Caco-2 (cell line): Measurements from ENCODE around the gene JUN. TPM values are rescaled to one million over a fixed set of nuclear protein-coding genes. Genes with fewer than 3 reads are reported as not detected.

Experiments
- BruUV-seq: library from RNA; stranded (reverse); fragments of 400-500 nt; replicated peaks from 2 replicates; lab custom pipeline; 2021; lab: Mats Ljungman, UMichigan
- CTCF ChIA-PET: fragments of 300-600 bp; sonication (Branson Sonifier 250); formaldehyde crosslinking; loops from one replicate; lab custom pipeline; 2022; ENCODE audit warnings: antibody characterized with exemption; lab: Charles Lee
- POLR2A ChIA-PET: fragments of 300-600 bp; sonication (Branson Sonifier 250); formaldehyde crosslinking; loops from one replicate; lab custom pipeline; 2022; ENCODE audit warnings: antibody characterized with exemption; lab: Charles Lee
- DNase-seq, 2 experiments: peaks; one replicate each; pipeline versions ENCODE4 v3.0.0 to v3.0.0-alpha.2; 2020 to 2022
- H3K27me3 ChIP-seq: replicated peaks from 2 replicates; pipeline ENCODE4 v1.6.0; 2011; ENCODE audit warnings: low read length; ENCODE audit not compliant: control insufficient read depth, insufficient read depth
- H3K36me3 ChIP-seq: 2 replicates; pipeline ENCODE4 v1.5.1; 2011; ENCODE audit warnings: low read length; ENCODE audit not compliant: control insufficient read depth, insufficient read depth
- H3K4me1 ChIP-seq: fragments of 250-450 bp; sonication (Bioruptor Pico); 2 replicates; pipeline ENCODE4 v1.5.1; 2020; ENCODE audit warnings: mild to moderate bottlenecking
- H3K4me3 ChIP-seq: 2 replicates; pipeline ENCODE4 v1.5.1; 2011; ENCODE audit warnings: low read depth, mild to moderate bottlenecking, control low read depth, low read length
- H3K9me3 ChIP-seq: fragments of 250-450 bp; sonication (Bioruptor Pico); 2 replicates; pipeline ENCODE4 v1.5.1; 2020; ENCODE audit warnings: mild to moderate bottlenecking, moderate library complexity
- H3K27ac Mint-ChIP-seq: one replicate; pipeline ENCODE4 v1.8.0; 2022; ENCODE audit warnings: mixed read lengths; ENCODE audit not compliant: unreplicated experiment
- H3K27me3 Mint-ChIP-seq: one replicate; pipeline ENCODE4 v1.8.0; 2022; ENCODE audit warnings: mixed read lengths; ENCODE audit not compliant: insufficient read depth, unreplicated experiment
- H3K36me3 Mint-ChIP-seq: one replicate; pipeline ENCODE4 v1.8.0; 2022; ENCODE audit warnings: mild to moderate bottlenecking, mixed read lengths; ENCODE audit not compliant: insufficient read depth, unreplicated experiment
- H3K4me1 Mint-ChIP-seq: one replicate; pipeline ENCODE4 v1.8.0; 2022; ENCODE audit warnings: low read depth, mixed read lengths; ENCODE audit not compliant: unreplicated experiment
- H3K4me3 Mint-ChIP-seq: one replicate; pipeline ENCODE4 v1.8.0; 2022; ENCODE audit warnings: mild to moderate bottlenecking, moderate library complexity, mixed read lengths; ENCODE audit not compliant: unreplicated experiment
- H3K9me3 Mint-ChIP-seq: one replicate; pipeline ENCODE4 v1.8.0; 2022; ENCODE audit warnings: mixed read lengths; ENCODE audit not compliant: unreplicated experiment
- CTCF ChIP-seq, 2 experiments: fragments of 200-600 bp in 1 of 2; IDR thresholded peaks; 1 replicate in 1 of 2; 2 replicates in 1 of 2; pipeline versions ENCODE4 v1.5.1 to v1.8.0; 2011 to 2022; ENCODE audit warnings: antibody characterized with exemption in 1 of 2, control low read depth in 1 of 2, inconsistent platforms in 1 of 2, low read depth in 1 of 2, low read length in 1 of 2, mild to moderate bottlenecking in 1 of 2, moderate library complexity in 1 of 2; ENCODE audit not compliant: insufficient read depth in 1 of 2, severe bottlenecking in 1 of 2, unreplicated experiment in 1 of 2
- intact Hi-C: fragments of 100-400 bp; cut with micrococcal nuclease; formaldehyde crosslinking; loops from one replicate; pipeline ENCODE4 v1.10.0; 2022; ENCODE audit not compliant: unreplicated experiment
- total RNA-seq: library from RNA; stranded (reverse); gene quantifications from 2 replicates; pipeline ENCODE4 v1.2.3, GENCODE V29; 2022

The JUN gene
- total RNA-seq, 1 experiment from 2014 or later: 25.7 TPM

DNA sequence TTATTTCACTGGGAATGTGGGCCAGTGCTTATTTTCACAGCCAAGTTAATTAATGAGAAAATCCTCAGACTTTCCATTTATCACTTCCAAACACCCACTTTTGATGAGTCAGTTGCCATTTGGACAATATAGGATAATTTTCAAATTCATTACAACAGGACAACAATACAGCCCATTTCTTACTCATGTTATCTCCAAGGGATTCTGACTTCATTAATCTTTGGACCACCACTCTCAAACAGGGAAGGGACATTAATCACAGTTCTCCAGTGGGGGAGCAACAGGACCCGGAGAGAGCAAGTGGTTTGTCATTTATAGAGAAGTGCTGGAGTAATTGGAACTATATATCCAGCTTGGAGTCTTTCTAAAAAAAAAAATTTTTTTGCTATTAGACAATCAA is 38.7 kb downstream of the JUN start:
- BruUV-seq: no TSS peak
- no peaks in the 10 kb centered on the region for H3K27me3 ChIP-seq
- no peak overlapping the region for H3K4me3 ChIP-seq
- no peaks in the 10 kb centered on the region for H3K36me3 ChIP-seq
- Mint-ChIP-seq H3K4me1 (no peaks in the 10 kb centered on the region), H3K27me3 (no peaks in the 10 kb centered on the region), H3K27ac (no peak overlapping the region), H3K36me3 (no peaks in the 10 kb centered on the region), H3K4me3 (no peak overlapping the region), H3K9me3 (no peaks in the 10 kb centered on the region)
- ChIA-PET POLR2A (no interaction called here), CTCF (no interaction called here)
- DNase-seq: no peak
- H3K4me1 ChIP-seq: no peaks in the 10 kb centered on the region
- TF ChIP-seq CTCF (IDR thresholded peaks at IDR 0.05; ENCODE audit: insufficient read depth in 1 of 2, low read depth in 1 of 2, low read length in 1 of 2, severe bottlenecking in 1 of 2, unreplicated experiment in 1 of 2): no peak
- intact Hi-C loops: no loop called here
- no peaks in the 10 kb centered on the region for H3K9me3 ChIP-seq

GRCh38 chr1:58741678-58742553 is 41.9 kb downstream of the JUN start:
- no peak overlapping the region for H3K27ac Mint-ChIP-seq
- POLR2A ChIA-PET: no interaction called here

More at GRCh38 chr1:58741678-58742553, 41.9 kb downstream of the JUN start:
- H3K4me1 Mint-ChIP-seq: no peaks in the 10 kb centered on the region
- H3K27me3 Mint-ChIP-seq: no peaks in the 10 kb centered on the region
- TF ChIP-seq CTCF (IDR thresholded peaks at IDR 0.05; ENCODE audit: insufficient read depth in 1 of 2, low read depth in 1 of 2, low read length in 1 of 2, severe bottlenecking in 1 of 2, unreplicated experiment in 1 of 2): no peak
- DNase-seq: no peak
- no peak overlapping the region for H3K4me3 Mint-ChIP-seq
- intact Hi-C loops: no loop called here
- no peaks in the 10 kb centered on the region for H3K4me1 ChIP-seq
- no peaks in the 10 kb centered on the region for H3K9me3 Mint-ChIP-seq
- no TSS peak for BruUV-seq
- no peaks in the 10 kb centered on the region for H3K27me3 ChIP-seq
- H3K36me3 ChIP-seq: no peaks in the 10 kb centered on the region
- no peaks in the 10 kb centered on the region for H3K9me3 ChIP-seq
- H3K36me3 Mint-ChIP-seq: no peaks in the 10 kb centered on the region
- CTCF ChIA-PET: no interaction called here
- no peak overlapping the region for H3K4me3 ChIP-seq
